ENCODE results near the gene SEC24B.

SEC24B gene

GRCh38 chr4:109433205-109434006 is at the start of gene SEC24B:
Gene SEC24B (plus strand): TSS chr4:109433815. CDS start chr4:109433870, 55 bp downstream.
- DNase-seq, result peak; percentile 92

- DNase-seq, result no peak
Measured at GRCh38 chr4:109383823-109384222, 49.8 kb upstream of the SEC24B start.

GRCh38 chr4:109385260-109385659 is 48.4 kb upstream of the SEC24B start:
- DNase-seq, result no peak

- no peak for DNase-seq
Measured at GRCh38 chr4:109389369-109390114, 44.1 kb upstream of the SEC24B start.

- DNase-seq, result no peak
Measured at GRCh38 chr4:109390115-109390768, 43.4 kb upstream of the SEC24B start.

GRCh38 chr4:109395694-109396093 is 37.9 kb upstream of the SEC24B start:
- no peak for DNase-seq

- DNase-seq, result no peak
Measured at GRCh38 chr4:109398928-109399327, 34.7 kb upstream of the SEC24B start.

- peak; percentile 56 for DNase-seq
Measured at GRCh38 chr4:109406337-109406931, 27.2 kb upstream of the SEC24B start.

- no peak for DNase-seq
Measured at GRCh38 chr4:109407027-109407737, 26.4 kb upstream of the SEC24B start.

- DNase-seq, result no peak
Measured at GRCh38 chr4:109408711-109409110, 24.9 kb upstream of the SEC24B start.

GRCh38 chr4:109410226-109410625 is 23.4 kb upstream of the SEC24B start:
- DNase-seq, result no peak

GRCh38 chr4:109410776-109411175 is 22.8 kb upstream of the SEC24B start:
- no peak for DNase-seq

GRCh38 chr4:109411964-109412363 is 21.7 kb upstream of the SEC24B start:
- no peak for DNase-seq

GRCh38 chr4:109412776-109413175 is 20.8 kb upstream of the SEC24B start:
- DNase-seq, result no peak

GRCh38 chr4:109414938-109415337 is 18.7 kb upstream of the SEC24B start:
- DNase-seq, result no peak

- DNase-seq, result no peak
Measured at GRCh38 chr4:109418588-109418987, 15.0 kb upstream of the SEC24B start.

- DNase-seq, result no peak
Measured at GRCh38 chr4:109419679-109420078, 13.9 kb upstream of the SEC24B start.

GRCh38 chr4:109424093-109424841 is 9.3 kb upstream of the SEC24B start:
- DNase-seq, result no peak

- no peak for DNase-seq
Measured at GRCh38 chr4:109425405-109425804, 8.2 kb upstream of the SEC24B start.

- peak; percentile 83 for DNase-seq
Measured at GRCh38 chr4:109429545-109429944, 4.1 kb upstream of the SEC24B start.

- no peak for DNase-seq
Measured at GRCh38 chr4:109432203-109432602, 1.4 kb upstream of the SEC24B start.

- DNase-seq, result peak; percentile 19
Measured at GRCh38 chr4:109432696-109433095, 919 bp upstream of the SEC24B start.

Measured in activated CD4-positive, alpha-beta T cell treated with anti-CD3 and anti-CD28 coated beads, Interleukin-10, Interleukin-2, amounts not matched to agents 100 ng/mL and 50 ng/mL, durations not matched to agents 16 hours and 8 hours (primary cell).